Activated CD4-positive, alpha-beta T cell treated with anti-CD3 and anti-CD28 coated beads, Interleukin-10, Interleukin-2, amounts not matched to agents 100 ng/mL and 50 ng/mL, durations not matched to agents 16 hours and 8 hours (primary cell): ENCODE results near the gene EEPD1.
"Not testable (repeated sequence)": the region's sequence is repeated elsewhere in the genome, so short reads cannot be mapped to it uniquely, and the experiment has no call there.

Experiments used
- DNase-seq: peaks from one replicate; pipeline ENCODE4 v3.0.0-alpha.2; 2020

The EEPD1 gene

DNA sequence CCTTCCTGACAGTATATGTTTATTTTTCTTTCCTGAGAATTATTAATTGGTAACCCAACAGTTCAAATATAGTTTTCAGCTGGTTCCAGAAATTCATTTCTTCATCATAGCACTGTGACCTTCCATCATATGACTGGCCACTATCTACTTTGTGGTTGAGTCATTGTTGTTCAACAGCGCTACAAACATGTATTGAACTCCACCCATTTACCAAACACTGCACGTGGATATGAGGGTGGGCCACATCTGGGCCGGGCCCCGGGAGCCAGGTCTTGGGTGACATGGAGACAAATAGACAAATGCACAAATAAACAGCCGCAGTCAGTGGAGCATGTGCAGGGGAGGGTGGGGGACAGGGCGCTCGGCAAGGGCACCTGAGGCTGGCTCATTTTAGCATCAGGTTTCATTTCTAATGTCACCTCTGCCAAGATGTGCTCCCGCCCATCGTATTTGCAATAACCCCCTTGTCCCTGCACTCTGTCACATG is 24.0 kb upstream of the EEPD1 start:
- DNase-seq: no peak

DNA sequence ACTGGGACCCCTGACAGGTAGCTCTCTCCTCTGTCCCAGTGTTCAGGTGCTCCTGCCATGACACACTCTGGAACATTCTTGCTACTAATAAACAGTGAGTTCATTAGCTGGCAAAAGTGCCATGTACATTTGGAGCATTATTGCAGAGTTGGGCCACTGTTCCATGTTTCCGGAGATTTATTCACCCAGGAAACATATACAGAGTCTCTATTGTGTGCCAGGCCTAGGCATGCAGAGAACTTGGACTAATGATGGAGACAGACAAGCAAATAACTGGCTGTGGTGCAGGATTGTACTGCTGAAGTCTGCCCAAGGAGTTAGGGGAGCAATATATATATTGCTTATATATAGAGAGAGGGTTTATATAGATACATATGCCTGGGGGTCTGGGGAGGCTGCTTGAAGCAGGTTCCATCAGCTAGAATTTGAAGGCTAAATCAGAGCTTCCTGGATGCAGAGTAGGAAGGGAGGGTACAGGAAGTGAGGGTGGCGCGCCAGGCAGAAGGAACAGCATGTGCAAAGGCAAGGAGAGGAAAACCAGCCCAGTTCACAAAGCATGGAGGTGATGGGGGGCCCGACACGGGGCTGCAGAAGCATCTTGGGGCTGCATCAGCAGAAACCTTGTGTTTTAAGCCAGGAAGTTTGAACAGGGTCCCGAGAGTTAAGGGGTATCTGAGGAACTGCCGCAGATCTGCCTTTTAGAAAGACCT is 22.7 kb upstream of the EEPD1 start:
- no peak for DNase-seq

DNA sequence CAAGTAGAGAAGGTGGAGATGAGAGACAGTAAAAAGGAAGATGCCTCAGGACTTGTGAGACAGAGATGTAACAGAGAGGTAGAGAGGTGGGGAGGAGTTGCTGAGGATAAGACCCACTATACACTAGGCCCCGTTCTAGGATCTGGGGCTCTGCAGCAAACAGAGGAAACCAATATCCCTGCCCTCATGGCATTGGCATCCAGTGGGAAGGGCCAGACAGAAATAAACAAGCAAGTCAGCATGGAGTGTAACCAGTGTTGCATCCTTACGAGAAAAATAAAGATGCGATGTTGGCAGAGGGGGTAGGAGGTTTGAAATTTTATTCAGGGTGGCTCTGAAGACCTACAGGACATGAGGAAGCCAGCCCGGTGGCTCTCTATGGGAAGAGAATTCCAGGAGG is 22.0 kb upstream of the EEPD1 start:
- DNase-seq: no peak

DNA sequence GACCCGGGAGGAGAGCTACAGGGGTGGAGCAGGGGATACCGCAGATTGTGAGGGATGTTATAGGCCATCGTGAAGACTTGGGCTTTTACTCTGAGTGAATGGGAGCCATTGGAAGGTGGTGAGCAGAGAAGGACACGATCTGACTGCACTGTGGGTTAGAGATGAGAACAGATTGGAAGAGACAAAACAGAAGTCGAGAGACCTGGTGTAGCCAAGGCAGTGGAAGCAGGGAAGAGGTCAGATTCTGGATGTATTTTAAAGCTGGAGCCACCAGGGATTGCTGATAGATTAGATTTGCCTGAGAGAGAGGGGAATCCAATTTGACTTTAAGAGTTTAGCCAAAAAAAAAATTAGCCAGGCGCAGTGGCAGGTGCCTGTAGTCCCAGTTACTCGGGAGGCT is 21.6 kb upstream of the EEPD1 start:
- DNase-seq: no peak

DNA sequence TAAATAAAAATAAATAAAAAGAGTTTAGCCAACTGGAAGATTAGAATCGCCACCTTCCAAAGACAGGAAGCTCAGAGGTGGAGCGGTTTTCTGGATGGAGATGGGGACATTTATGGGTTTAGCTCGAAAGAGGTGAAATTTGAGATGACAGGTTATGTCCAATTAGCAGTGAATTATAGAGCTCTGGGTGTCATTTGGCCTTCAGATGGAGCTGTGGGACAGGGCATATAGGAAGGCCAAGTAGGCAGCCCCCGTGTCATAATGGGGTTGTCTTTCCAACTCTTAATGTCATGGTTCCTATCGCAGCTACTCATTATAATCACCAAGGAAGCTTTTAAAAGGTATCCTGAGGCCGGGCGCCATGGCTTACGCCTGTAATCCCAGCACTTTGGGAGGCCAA is 21.0 kb upstream of the EEPD1 start:
- DNase-seq: no peak

DNA sequence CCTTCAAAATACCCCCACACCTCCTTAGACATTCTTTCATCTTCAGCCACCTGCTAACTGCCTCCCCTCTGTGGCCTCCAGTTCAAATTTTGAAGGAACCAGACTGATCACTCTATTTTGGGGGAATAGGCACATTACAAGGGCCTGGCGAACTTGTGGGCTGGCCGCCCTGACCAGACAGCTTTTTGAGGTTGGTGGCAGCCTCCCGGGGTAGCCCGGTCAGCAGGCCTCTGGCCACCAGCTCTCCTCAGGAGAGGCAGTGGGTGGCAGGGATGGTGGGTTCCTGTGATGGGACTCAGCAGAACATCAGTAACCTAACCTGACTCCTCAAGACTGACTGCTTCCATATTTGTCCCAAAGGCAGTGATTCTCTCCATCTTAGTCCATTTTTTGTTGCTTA is 17.4 kb upstream of the EEPD1 start:
- DNase-seq: no peak

DNA sequence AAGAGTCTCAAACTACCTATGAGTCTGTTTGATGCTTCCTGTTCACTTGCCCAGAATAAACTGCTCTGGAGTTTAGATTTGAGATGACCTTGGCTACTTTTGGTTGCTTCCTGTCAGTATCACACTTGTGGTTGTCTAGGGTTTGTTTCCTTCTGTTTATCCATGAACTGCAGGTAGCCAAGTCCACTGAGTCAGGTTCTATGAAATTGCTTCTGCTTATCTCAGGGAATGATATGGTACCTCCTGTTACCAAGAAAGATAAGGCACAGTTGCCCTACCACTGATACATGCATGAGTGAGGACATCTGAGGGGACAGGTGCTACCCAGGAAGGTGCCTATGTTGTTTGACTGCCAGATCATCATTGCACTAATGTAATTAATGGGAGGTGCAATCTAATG is 15.8 kb upstream of the EEPD1 start:
- no peak for DNase-seq

DNA sequence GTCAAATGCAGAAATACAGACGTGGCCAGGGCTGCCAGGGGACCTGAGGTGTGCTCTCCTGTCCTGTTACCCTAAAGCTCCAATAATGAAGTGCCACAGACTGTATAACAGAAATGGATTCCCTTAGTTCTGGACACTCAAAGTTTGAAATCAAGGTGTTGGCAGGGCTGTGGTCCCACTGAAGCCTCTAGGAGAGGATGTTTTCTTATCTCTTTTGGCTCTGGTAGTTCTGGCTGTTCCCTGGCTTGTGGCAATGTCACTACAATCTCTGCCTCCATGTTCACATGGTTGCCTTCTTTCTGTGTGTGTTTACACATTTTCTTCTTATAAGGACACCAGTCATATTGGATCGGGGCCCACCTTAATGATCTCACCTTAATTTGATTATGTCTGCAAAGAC is 15.3 kb upstream of the EEPD1 start:
- DNase-seq: no peak

DNA sequence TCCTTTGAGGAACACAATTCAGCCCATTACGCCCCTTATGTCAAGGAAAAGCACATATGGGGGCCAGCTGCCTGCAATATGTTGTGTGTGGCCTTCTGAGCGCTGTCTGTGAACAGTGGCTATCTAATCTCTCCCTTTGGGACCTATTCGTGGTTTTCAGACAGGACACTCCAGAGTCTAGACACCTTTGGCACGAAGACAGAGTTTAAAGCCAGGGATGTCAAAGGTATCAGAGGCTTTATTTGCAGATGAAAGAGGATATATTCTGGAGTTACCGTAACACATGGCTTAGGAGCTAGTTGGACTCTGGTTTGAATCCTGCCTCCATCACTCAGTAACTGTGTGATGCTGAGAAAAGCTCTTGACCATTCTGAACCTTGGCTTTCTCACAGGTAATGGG is 14.8 kb upstream of the EEPD1 start:
- no peak for DNase-seq

DNA sequence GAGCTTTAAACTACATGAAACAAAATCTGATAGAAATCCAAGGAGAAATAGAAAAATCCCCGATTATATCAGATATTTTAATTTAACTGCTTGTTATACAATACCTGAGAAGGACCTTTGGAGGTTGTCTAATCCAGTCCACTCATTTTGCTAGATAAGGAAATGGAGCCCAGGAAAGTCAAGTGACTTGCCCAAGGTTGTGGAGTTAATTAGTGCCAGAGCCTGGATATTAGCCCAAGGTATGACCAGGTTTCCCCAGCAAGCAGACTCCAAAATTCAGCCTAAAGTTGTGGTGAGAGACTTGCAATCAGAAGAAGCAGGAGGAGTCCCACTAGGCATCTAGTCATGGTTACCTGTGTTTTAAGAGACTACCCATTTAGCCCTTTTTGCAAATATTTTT is 11.7 kb upstream of the EEPD1 start:
- no peak for DNase-seq

DNA sequence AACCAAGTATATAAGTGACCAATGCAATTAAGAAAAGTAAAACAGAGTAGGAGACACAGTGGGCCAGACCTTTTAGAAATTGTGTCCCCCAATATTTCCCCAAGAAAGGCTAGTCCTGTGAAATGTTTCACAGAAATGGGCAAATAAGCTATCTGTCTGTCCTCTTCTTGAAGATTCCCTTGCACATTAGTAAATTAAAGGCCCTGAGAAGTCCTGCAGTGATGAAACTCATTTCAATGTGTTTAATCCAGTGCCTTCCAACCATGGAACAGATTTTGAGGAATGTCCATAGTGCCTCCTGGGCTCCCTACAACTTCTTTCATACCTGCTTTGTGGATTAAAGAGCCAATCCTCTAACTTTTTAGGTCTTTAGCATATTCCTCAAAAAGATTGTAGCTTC is 11.2 kb upstream of the EEPD1 start:
- DNase-seq: no peak

DNA sequence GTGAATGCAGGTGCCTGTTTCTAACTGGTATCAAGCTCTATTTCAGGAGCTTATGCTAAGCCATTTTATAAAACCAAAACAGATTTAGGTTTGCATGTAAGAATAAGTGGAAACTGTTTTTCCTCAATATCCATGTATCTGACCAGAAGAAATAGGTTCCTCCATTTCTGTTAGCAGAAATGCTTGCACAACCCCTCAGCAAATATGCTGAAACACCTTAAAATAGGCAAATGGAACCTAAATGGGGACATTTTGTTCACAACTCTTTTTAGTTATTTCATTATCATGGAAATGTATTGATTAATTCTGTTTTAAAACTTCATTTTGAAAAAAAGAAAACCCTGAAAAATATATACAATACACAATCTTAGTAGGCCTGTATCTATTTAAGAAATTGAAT is 8.9 kb upstream of the EEPD1 start:
- DNase-seq: no peak

DNA sequence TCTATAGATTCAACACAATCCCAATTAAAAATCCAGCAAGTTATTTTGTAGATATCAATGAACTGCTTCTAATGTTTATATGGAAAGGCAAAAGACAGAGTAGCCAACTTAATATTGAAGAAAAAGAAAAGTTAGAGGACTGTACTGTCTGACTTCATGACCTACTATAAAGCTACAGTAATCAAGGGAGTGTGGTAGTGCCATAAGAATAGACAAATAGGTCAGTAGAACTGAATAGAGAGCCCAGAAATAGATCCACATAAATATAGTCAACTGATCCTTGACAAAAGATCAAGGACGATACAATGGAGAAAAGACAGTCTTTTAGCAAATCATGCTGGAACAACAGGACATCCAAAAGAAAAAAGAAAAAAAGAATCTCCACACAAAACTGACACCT is 7.4 kb upstream of the EEPD1 start:
- DNase-seq: no peak

DNA sequence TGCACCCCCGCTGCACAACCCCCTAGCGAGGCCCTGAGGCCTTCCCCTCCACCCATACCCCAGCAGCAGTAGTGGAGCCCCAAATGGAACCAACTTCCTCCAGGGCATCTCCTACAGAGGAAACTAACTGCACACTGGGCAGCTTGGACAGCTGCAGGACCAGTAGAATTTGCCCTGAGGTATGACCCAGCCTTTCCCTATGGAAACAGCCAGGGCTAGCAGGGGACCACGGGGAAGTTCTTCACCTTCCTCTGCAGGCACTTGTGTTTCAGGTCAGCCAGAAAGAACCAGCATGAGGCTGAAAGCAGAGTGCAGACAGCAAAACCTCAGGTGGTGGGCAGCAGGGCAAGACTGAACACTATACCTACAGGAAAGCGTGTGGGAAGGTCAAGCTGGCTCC is 5.7 kb upstream of the EEPD1 start:
- DNase-seq: no peak

DNA sequence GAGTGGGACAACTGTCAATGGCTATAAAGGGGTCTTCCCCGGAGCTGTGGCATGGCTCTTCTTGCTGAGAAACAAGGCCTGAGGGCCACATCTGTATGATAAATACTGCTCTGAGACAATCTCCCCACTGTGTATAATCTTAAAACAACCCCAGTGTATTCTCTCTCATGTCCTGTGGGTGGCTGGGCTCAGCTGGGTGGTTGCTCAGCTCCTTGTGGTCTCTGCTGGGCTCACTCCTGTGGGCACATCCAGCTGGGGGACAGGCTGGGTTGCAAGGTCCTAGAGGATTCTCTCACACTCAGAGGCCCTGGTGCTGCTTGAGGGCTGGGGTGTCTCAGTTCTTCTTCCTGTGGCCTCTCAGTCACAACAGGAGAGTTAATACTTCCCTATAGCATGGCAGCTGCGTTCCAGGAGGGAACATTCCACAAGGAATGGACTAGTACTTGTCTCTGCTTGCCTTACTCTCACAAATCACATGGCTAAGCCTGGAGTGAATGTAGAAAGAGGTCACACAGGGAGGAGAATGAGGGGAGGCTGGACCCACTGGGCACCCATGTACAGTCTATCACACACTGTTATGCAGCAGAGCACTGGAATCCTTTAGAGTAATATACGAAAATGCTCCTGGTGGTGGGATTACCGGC is 4.5 kb upstream of the EEPD1 start:
- no peak for DNase-seq

DNA sequence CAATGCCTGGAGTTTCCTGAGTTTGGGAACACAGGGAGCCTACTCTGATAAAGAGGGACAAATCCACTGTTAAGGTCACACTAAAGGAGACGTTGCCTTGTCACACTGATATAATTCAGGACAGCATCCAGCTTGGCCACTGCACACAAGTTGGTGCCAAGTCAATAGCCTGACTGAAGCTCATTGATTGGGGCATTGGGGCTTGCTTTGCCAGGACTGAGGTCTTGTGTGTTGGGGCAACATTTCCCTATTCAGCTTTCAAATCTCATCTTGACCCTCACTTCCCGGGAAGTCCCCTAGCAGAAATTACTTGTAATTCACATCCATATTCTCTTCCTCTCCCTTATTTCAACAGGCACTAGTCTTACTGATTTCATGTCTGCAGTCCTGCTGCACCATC is 3.8 kb upstream of the EEPD1 start:
- DNase-seq: not testable (repeated sequence)

DNA sequence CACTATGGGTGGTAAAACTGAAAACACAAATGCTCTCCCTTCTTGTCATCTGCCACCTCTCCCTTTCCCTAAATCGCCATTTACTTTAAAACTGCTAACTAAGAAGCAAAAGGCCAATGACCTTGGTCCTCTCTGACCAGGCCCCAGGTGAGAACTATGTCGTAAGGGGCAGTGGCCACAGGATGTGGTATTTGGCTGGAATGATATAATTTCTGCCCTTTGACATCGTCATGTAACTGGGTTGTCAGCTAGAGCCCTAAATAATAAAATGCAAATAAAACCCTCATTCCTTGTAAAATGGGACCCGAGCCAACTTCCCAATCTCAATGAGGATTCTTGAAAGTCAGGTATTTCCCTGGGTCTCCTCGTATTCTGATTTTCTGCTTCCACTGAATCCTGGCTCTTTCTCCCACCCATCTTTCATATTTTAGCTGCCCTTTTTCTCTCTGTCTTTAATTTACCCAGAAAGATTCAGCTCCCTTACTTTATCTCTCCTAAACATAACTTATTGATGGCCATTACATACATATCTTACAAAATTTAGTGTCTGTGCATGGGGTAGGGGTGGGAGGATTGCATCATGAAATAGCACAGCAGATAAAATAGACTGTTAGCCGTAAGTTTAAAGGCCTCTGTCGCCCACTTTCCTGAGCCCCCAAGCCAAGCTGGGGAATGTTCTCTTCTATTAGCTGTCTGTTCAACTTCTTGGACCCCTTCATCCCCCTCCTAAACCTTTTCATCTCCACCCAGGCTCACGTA is 3.2 kb upstream of the EEPD1 start:
- no peak for DNase-seq

DNA sequence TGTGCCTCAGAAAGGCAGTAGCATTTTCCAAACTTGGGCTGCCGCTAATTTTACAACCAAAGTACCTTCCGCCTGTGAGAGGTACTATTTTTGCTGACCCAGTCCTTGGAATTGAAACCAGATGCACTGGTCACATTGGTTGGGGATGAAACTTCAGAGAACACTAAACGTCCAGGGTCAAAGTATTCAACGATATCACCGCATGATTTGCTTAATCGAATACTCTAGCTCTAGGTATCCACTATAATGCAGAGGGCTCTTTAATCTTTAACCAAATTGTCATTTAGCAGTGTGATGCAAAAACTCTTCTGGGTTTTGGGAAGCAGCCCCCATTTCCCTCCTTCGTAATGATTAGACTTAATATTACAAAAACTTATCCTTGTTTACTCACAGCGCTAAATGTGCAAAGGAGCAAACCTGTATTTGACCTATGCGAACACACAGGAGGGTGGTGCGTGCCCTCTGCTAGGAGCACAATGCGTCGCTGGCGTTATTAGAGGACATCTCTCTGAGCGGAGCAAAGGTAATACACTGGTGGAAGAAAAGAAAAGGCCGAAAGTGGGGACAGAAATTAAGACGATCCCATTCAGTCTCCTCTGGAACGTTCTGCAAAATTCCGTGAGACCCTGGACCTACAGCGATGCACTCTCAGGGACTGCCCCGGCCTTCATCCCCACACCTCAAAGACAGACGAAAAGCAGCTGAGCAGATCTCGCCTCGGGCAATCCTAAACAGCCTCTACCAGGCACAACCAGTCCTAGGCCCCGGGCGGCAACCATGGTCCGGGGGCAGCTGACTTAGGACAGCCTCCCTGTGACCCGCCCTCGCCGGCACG is 916 bp upstream of the EEPD1 start:
- DNase-seq: no peak

DNA sequence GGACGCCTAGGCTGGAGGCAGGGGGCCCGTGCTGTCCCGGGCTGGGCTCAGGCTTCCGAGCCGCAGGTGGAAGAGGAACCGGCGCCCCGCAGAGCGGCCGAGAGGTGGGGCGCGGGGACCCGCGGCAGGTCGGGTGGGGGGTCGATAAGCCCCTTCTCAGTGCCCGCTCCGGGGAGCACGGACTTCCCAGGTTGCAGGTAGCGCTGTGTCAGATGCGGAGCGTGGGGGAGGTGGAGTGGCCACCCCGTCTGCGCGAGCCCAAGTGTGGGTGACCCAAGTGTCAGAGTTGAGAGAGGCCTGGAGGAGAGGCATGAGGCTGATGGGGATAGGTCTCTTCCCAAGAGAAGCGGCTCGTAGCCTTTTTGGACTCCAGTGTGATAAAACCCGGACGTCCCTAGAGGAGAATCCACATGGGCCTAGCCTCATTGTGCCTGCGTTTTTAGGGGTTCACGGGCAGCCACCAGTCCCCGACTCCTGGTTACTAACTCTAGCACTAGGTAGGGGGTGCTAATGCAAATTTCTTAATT is 580 bp downstream of the EEPD1 start:
- no peak for DNase-seq

DNA sequence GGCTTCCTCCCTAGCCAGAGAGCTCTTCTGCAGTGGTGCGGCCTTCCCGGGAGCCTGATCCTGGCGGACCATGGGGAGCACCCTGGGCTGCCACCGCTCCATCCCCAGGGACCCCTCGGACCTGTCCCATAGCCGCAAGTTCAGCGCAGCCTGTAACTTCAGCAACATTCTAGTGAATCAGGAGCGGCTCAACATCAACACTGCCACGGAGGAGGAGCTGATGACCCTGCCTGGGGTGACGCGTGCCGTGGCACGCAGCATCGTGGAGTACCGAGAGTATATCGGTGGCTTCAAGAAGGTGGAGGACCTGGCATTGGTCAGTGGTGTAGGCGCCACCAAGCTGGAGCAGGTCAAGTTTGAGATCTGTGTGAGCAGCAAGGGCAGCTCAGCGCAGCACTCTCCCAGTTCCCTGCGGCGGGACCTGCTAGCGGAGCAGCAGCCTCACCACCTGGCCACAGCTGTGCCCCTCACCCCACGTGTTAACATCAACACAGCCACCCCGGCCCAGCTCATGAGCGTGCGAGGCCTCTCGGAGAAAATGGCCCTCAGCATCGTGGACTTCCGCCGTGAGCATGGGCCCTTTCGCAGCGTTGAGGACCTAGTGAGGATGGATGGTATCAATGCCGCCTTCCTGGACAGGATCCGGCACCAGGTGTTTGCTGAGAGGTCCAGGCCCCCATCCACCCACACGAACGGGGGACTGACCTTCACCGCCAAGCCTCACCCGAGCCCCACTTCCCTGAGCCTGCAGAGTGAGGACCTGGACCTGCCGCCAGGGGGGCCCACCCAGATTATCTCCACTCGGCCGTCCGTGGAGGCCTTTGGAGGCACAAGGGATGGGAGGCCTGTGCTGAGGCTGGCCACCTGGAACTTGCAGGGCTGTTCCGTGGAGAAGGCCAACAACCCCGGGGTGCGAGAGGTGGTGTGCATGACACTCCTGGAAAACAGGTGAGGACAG is 1.5 kb downstream of the EEPD1 start:
- no peak for DNase-seq

DNA sequence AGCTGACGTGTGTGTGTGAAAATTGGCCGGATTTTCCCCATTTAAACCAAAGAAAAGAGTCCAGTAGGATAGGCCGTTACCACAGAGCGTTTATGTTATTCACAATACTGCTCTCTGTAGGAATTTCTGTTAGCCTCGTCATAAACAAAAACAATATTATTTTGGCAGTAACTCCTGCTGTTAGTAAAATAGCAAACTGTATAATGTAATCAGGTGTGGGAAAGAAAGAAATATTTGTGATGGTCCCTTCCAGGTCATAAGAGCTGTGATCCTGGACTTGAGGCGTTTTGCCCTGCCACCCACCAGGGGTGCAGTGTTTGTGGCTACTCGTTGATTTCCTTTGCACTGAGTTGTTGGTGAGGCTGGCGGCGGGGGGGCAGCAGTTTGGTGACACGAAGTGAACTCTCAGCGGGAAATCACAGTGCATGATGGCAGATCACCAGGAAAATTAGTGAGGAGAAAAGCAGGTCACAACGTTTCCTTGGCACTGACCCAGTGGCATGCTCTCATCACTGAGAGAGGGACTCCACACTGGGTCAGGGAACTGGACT is 2.8 kb downstream of the EEPD1 start:
- DNase-seq: no peak
